Stimulated activated CD8-positive, alpha-beta memory T cell treated with anti-CD3 and anti-CD28 coated beads, Interleukin-12 subunit alpha, Interleukin-12 subunit beta, amount 100 ng/mL, for 24 hours (primary cell): ENCODE measurements around the gene CLGN.

Experiments
- DNase-seq: peaks from one replicate; pipeline ENCODE4 v3.0.0-alpha.2; 2020; ENCODE audit errors: extremely low read depth

Gene CLGN

DNA sequence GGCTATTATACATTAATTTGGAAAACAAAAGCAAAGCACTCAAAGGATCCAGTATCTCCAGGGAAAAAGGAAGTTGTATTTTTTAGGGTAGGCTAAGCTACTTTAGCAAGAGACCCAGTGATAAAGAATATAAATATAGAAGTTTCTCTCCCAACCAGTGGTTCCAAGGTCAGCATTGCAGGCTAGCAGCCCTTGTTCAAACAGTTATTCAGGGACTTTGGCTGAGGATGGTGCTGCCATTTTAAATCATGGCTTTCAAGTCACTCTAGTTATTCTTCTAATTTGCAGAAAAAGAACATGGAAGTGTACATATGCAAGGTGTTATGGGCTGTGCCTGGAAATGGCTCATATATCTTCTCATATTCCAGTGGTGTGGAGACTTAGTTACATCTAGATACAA is 44.7 kb downstream of the CLGN start:
- DNase-seq = no peak

DNA sequence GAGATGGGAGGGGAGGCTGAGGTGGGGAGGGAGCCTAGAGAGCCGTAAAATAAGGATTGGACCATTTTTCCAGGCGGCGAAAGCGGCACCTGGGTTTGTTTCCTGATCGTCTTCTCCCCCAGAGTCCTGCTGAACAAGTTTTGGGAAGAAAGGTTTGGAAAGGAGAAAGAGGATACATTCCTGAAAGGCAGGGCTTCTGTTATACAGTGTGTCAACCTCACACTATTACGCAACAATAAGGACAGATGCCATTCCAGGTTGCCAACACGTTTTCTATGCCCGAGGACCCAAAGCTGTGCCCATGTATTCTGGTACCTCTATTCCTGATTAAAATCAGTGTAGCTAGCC is 53.3 kb downstream of the CLGN start:
- DNase-seq = no peak

DNA sequence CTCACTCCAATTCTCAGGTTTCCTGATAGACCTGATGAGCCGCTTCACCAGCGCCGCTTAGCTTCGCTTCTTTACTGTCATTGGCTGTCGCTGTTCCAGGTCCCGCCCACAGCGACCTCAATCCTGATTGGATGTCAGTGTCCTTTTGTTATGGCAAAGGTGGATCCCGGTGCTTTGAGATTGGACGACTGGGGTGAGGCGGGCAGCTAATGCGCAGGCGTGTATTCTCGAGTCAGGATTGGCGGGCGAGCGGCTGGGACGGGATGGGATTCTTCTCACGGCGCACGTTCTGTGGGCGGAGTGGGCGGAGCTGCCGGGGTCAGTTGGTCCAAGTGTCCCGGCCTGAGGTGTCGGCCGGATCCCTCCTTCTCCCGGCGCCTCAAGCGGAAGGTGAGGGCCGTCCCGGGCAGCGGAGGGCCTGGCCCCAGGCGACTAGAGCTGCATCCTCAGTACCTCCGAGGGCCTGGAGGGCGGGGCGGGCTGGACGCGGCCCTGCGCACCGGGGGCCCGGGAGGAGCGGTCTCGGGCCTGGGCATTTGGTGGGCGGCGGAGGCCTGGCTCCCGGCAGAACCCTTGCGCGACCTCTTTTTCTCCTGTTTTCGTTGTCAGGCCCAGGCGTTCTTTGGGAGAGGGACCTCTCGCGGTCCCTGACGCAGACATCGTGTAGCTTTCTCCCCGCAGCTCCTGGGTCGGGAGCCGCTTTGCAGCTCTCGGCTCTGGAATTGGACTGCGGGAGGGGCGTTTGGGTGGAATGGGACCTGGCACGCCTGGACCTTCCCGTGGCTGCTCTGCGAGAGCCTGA is 53.9 kb downstream of the CLGN start, which contains the start of gene SCOC:
Gene SCOC, plus strand, starts transcription at position 319 of the 802 bp plus-strand sequence. CDS start 5,525 bp downstream, outside the sequence.
- DNase-seq = peak; percentile 93

DNA sequence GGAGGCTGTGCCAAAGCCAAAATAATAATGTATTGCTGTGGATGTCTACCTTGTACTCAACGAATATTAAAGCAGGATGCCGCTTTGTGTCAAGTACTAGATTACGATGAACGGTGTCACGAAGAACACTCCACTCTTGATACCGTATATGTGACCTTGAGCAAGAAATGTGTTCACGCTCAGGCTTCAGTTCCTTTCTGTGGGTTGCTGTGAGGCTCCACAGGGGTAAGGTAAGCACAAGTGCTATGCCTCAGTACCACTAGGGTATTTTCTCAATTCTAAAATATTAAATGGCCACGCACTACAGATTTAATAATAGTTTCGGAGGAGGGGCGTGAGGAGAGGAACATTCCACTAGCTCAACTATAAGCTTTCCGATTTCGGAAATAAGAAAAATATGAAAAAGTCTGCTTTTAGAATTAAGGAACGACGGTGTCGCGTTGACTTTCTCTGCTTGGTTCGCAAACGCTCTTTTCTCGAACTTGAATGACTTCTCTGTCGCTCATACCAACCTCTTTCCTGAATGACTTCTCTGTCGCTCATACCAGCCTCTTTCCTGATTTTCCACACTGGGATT is 54.6 kb downstream of the CLGN start:
- no peak for DNase-seq

DNA sequence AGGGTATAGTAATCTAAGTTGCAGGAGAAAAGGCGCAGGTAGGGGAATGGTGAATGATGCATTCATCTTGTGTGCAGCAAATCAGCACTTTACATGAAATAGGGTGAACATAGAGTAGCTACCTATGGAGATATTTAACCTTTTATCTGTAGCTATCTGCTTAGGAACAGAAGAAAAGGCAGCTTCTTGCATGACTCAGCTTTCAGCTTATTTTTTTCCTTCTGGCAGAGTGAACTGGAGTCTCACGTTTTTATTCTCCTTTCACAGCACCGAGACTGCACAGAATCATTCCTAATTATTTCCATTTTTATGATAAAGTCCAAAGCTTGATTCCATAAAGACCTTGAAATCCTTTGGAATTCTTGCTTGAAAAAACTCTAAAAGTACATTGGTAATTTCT is 58.8 kb downstream of the CLGN start:
- no peak for DNase-seq

DNA sequence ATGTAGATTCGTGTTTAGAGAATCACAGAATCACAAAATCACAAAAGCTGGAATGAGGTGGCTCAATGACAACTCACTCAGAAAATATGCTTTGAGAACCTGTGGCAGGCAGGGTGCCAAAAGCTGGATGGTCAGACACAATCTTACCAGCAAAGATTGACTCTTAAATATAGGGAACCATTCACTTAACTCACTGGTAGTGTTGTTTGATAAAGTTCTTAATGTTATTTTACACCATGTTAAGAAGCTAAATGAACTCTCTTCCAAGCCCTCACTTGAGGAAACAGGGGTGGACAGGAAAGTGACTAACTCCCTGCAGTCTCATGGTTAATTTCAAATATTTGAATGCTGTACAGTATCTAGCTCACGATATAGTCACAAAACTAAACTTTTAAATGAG is 59.7 kb downstream of the CLGN start:
- no peak for DNase-seq

DNA sequence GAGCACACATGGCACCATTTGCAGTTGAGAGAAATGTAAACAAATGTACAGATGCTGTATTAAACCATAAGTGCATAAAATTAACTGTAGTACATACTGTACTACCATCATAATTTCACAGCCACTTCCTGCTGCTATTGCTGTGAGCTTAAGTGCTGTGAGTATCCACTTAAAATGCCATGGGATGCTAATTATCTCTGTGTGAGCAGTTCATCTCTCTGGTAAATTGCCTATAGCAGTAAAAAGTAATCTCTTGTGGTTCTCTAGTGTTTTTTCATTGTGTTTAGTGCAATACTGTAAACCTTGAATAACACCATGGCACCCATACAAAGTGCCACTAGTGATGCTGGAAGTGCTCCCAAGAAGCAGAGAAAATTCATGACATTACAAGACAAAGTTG is 63.9 kb downstream of the CLGN start:
- DNase-seq = no peak

DNA sequence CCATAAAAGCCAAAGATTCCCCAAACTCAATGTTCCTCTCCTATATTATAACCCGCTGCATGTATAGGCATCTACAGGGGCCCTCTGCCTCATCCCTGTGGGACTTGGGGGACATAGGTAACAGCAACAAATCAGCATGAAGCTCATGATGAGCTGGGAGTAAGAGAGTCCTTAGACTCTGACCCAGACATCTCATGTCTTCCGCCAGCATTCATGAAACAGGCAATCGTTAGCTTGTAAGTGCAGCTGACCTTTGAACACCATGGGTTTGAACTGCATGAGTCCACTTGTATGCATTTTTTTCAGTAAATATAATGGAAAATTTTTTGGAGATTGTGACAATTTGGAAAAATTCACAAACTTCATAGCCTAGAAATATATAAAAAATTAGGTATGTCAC is 64.4 kb downstream of the CLGN start:
- DNase-seq = no peak

DNA sequence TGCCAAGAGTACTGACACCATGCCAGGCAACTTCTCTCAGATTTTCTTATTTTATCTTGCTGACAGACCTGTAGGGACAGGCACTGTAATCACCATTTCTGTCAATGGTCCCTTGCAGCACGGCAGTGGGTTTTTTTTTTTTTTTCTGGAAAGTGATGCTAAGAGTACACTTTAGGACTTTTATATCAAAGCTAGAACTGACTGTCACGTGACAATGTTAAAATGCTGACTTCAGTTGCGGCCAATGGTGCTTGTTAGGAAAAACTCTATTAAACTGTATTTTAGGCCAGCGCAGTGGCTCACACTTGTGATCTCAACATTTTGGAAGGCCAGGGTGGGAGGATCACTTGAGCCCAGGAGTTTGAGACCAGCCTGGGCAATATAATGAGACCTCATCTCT is 66.3 kb downstream of the CLGN start:
- DNase-seq = no peak

DNA sequence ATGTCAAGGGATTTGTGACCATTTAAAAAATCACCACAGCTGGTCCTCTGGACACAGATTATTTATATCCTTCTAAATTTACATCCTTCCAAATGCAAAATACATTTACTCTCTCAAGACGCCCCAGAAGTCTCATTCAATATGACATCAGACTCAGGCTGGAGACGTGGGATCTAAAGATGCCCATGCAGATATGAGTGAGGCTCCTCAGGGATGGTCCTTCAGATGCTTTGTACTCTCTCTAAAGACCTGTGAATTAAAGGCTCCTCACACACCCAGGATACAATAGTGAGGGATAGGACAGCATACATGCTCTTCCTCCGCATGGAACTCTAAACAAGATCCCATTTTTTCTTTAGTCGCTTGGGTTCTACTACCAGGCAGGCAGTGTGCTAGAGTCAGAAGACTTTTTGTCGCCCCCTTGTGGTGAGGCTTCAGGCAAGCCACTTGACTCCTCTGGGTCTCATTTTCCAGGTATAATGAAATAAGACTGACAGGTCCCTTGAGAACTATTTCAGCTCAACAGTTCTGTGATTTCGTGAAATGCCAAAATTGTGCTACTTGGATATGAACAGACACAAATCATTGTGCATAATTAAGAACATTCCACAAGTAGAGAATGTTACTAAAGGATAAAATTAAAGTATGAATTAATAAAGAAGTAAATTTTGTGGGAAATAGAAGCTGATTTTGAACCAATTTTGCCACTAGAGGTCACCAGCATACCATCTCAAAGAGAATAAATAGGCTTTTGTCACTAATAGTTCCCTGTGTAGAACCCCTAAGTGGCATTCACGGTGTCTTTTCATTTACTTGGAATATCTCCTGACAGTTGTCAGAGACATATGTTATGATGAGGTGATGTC is 67.7 kb downstream of the CLGN start:
- DNase-seq = peak; percentile 45

DNA sequence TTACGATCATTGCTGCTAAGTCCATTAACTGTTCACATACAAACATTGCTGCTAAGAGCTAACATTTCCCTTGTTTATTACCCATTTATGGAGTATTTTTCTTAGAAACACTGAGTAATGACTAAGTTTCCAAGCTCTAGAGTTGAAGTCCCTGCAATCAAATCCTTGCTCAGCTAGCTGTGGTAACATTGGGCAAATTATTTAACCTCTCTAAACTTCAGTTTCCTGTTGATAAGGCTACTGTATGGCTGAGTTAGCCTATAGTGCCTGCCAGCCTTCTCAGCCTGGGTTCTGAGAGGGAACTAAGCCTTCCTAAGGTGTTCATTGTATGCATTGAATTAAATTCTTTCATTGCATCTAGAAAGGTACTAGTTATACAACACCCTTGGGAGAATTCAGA is 69.2 kb downstream of the CLGN start:
- DNase-seq = no peak

DNA sequence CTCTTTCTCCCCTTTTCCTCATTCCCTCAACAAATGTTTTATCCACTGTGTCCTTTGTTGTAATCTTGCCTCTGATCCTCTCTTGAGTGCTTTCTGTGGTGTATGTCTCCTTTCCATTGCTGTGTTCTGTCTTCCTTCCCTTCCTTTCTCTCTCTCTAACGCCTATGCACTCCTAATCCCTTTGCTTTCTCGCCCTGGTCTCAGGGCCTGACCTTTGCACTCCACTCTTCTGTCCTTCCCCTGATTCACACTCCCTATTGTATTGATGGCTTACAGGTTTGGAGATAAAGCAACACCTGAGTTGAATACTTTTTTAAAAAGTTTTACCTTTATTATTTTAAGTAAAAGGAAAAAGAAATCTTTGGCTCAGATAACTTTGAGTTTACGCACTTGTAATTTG is 69.6 kb downstream of the CLGN start:
- no peak for DNase-seq

DNA sequence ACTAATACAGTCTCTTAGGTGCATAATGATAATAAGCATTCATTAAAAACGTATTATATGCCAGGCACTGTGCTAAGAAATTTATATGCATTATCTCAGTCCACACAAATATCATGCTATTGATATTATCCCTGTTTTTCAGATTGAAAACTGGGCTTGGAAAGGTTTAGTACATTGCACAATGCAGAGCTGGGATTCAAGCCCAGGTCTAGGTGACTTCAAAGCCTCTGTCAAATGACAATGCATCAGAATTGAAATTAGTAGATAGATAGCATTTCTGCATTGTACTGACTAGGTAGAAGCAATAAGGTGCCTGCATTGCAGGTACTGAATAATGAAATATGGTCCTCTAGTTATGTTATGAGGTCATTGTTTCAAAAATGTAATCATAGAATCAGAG is 72.2 kb downstream of the CLGN start:
- DNase-seq = no peak

DNA sequence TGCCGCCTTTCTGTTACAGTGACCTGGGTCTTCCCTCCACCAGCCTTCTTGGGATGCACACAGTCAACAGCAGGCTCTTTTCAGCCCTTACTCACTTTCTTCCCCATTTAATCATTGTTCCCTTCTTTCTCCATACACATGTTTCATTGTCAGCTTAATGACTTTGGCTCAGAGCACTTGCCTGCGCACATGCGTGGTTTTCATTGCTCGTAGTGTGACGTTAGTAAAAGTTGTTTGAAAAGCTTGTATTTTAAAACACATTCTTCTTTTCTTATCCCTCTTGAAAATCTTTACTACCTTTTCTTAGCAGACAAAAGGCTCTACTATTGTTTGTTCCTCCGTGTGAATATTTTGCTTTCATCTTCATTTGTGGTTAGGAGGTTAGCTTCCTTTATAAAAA is 73.7 kb downstream of the CLGN start:
- no peak for DNase-seq

DNA sequence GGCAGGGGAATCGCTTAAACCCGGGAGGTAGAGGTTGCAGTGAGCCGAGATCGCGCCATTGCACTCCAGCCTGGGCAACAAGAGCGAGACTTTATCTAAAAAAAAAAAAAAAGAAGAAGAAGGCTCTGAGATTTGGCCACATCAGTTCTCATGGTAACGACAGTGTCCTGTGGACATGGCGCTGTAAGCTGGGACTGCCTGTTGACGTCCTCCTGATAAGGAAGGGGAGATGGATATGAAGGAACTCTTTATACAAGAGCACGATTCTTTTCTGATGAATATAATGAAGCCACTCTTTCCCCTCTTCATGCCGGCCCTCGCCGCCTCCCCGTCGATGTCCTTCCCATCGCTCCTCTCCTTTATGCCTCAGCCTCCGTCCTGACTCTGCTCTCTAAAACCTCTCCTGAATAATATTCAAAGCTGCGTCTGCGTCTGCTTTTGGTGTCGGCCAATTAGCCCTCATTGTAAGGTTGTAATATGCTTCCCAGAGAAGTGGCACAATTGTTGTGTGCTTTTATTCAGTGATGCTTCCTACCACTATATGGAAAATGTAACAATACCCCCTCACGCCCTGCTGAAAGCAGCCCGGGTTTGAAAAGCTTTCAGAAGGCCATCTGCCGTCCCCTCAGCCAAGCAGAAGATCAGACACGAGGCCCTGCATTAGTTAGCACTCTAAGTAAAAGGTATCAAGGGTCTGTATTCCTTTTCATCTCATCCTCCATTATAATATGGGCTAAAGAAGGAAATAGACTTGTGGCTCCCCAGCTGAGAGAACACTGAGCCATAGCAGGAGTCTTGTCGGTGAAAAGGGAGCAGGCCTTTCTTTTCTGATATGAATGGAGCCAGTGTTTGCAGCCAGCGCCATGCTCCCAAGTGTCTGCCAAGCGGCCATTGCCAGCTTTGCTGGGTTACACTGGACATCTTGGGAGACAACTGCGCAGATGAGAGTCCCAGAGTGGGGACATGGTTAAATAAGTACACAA is 76.1 kb downstream of the CLGN start:
- no peak for DNase-seq

DNA sequence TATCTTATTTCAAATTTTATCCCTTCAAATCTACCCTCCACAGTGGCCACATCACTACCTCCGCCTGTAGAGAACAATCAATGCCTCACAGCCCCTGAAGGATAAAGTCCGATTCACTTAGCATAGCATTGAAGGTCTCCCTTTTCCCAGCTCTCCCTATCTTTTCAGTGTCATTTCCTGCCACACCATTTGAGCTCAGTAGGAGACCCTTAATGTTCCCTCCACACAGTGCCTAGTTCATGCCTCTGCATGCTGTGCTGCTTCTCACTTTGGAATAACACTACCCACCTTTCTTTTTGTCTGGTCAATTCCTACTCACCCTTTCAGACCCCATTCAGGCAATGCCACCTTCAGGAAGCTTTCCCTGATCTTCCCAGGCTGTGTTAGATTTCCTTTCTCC is 77.6 kb downstream of the CLGN start:
- no peak for DNase-seq

DNA sequence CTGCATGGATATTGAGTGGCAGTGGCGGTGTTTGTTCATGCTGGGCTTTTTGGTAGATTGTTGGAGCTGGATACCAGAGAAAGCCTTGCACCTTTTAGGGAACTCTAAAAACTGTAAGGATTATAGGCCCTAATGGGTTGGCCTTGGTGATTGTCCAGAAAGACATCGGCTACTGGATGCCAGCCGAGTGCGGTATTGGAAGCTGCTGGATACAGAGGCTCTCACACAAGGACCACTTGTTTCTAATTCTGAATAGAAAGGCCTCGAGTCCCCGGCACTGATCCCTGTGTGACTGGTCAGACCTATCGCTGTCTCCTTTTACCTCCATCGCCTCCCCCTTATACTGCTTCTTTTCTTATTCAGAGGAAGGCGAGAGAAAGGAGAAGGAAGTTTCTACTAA is 81.3 kb downstream of the CLGN start:
- no peak for DNase-seq

DNA sequence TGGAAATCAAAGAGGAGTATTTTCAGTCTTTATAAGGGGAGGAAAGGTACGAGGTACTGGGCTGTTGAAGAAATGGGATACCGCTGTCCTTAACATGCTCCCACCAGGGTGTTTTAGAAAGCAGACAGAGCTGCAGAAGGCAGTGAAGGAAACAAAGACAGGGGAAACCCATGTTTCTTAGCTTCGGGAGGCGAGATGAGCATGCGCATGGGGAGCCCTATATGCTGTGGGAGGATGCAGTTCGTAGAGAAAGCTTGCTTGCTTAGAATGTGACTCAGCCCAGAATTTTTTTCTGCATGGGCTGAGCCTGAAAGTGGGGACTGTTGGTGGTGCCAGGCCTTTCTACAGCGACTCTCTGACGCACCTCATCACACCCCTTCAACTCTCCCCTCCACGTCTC is 82.8 kb downstream of the CLGN start:
- DNase-seq = no peak

DNA sequence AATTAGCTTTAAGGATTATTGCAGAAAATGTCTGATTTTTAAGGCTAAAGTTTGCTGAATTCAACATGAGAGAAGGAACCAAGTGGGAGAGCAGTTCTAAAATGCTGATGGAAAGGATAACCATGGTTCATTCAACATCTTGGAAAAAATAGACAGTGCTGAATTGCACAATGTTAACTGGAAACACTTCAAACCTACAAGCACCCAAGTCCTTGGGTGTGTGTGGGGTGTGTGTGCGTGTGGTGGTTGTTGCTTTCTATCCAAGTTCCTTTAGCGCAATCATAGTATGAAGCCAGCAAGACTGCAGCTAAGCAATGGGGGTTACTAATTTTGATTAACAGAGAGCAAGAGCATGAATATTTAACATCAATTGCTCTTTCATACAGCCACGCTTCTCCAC is 83.3 kb downstream of the CLGN start:
- DNase-seq = no peak

DNA sequence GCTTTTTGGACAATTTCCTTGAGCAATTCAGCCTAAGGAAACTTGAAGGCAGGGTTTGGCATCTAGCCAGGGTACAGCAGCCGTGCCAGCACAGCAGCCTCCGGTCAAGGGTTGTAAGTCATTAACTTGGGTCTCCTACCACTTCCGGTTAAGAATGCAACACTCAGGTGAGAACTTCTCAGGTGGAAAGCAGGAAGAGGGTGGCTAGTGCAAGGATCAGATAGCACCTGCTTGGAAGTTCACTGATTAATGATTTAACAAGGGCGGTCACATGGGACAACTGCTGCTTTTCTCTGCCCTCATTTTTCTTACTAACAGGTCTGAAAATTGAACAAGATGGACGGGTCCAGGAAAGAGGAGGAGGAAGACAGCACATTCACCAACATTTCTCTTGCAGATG is 84.1 kb downstream of the CLGN start:
- DNase-seq = no peak

DNA sequence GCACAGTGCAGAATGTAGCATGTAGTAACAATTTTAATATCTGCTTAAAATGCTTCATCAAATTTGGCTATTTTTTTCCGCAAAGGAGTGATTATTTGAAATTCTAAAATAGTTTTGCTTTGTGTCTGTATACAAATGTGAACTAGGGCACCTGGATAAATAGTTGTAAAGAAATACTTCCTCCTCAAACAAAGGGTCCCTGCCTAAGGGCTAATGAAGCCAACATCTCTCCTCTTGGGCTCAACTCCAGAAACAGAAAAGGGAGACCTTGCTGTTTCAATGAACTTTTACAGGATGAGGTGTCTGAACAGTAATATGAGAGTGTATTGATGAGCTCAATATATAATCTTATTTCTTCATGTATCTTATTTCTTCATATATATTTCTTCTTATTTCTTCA is 84.8 kb downstream of the CLGN start:
- DNase-seq = no peak
